MM.1S (cell line): ENCODE data around the gene INPP4B.

Source experiments
- DNase-seq: peaks from one replicate; pipeline ENCODE4 v3.0.0-alpha.2; 2015
- H2AFZ ChIP-seq: fragments of 300-600 bp; sonication (generic); 2 replicates; pipeline ENCODE4 v1.6.0; 2016; ENCODE audit warnings: antibody characterized with exemption, low read length
- H3F3A ChIP-seq: fragments of 300-600 bp; sonication (generic); 2 replicates; pipeline ENCODE4 v1.6.1; 2016; ENCODE audit warnings: mild to moderate bottlenecking, antibody characterized with exemption, low read length, moderate library complexity, mixed read lengths; ENCODE audit not compliant: insufficient read depth
- H3K27ac ChIP-seq: fragments of 300-600 bp; sonication (generic); 2 replicates; pipeline ENCODE4 v1.5.1; 2016; ENCODE audit warnings: mild to moderate bottlenecking, low read length
- H3K27me3 ChIP-seq: fragments of 300-600 bp; sonication (generic); replicated peaks from 2 replicates; pipeline ENCODE4 v1.6.0; 2016; ENCODE audit warnings: low read length; ENCODE audit not compliant: insufficient read depth
- H3K36me3 ChIP-seq: fragments of 300-600 bp; sonication (generic); replicated peaks from 2 replicates; pipeline ENCODE4 v1.6.1; 2016; ENCODE audit warnings: mild to moderate bottlenecking, low read length, mixed read lengths; ENCODE audit not compliant: insufficient read depth
- H3K4me1 ChIP-seq: fragments of 300-600 bp; sonication (generic); 2 replicates; pipeline ENCODE4 v1.6.1; 2016; ENCODE audit warnings: low read length, mixed read lengths
- H3K4me2 ChIP-seq: fragments of 300-600 bp; sonication (generic); 2 replicates; pipeline ENCODE4 v1.6.0; 2016; ENCODE audit warnings: low read depth, low read length
- H3K4me3 ChIP-seq: fragments of 300-600 bp; sonication (generic); 2 replicates; pipeline ENCODE4 v1.5.1; 2016; ENCODE audit warnings: low read length, mixed read lengths
- H3K79me2 ChIP-seq: fragments of 300-600 bp; sonication (generic); 2 replicates; pipeline ENCODE4 v1.6.1; 2016; ENCODE audit warnings: mixed run types, low read length, mixed read lengths
- H3K9ac ChIP-seq: fragments of 300-600 bp; sonication (generic); 2 replicates; pipeline ENCODE4 v1.6.1; 2016; ENCODE audit warnings: low read length, mixed read lengths
- H3K9me2 ChIP-seq: fragments of 300-600 bp; sonication (generic); replicated peaks from 2 replicates; pipeline ENCODE4 v1.6.1; 2016; ENCODE audit warnings: mild to moderate bottlenecking, low read length, mixed read lengths; ENCODE audit not compliant: insufficient read depth
- H3K9me3 ChIP-seq: fragments of 300-600 bp; sonication (generic); replicated peaks from 2 replicates; pipeline ENCODE4 v1.6.1; 2016; ENCODE audit warnings: mild to moderate bottlenecking, low read length, mixed read lengths; ENCODE audit not compliant: insufficient read depth
- H4K20me1 ChIP-seq: fragments of 300-600 bp; sonication (generic); 2 replicates; pipeline ENCODE4 v1.6.1; 2016; ENCODE audit warnings: mild to moderate bottlenecking, low read length, moderate library complexity, mixed read lengths; ENCODE audit not compliant: insufficient read depth
- CTCF ChIP-seq: fragments of 300-600 bp; sonication (generic); IDR thresholded peaks from 2 replicates; pipeline ENCODE4 v1.5.1; 2016; ENCODE audit warnings: antibody characterized with exemption, low read length, mixed read lengths
- EZH2 ChIP-seq: fragments of 300-600 bp; sonication (generic); optimal IDR thresholded peaks from 2 replicates; pipeline ENCODE3; 2017; ENCODE audit warnings: low read depth, mild to moderate bottlenecking, antibody characterized with exemption, low read length, mixed read lengths
- EZH2phosphoT487 ChIP-seq: fragments of 300-600 bp; sonication (generic); IDR thresholded peaks from 2 replicates; pipeline ENCODE4 v1.6.1; 2018; ENCODE audit warnings: antibody characterized with exemption, low read length

INPP4B gene

GRCh38 chr4:142156256-142156655 is 689.8 kb downstream of the INPP4B start:
- H2AFZ ChIP-seq, result no peak overlapping the region
- TF ChIP-seq CTCF, result no peak
- no peak for TF ChIP-seq EZH2
- no peak for TF ChIP-seq EZH2phosphoT487
- H3K79me2 ChIP-seq, result no peaks in the 10 kb centered on the region
- no peak overlapping the region for H3K9ac ChIP-seq
- H3K4me1 ChIP-seq, result no peaks in the 10 kb centered on the region
- H3K9me2 ChIP-seq, result no peaks in the 10 kb centered on the region
- H3K36me3 ChIP-seq, result no peaks in the 10 kb centered on the region
- no peaks in the 10 kb centered on the region for H3K27me3 ChIP-seq
- no peak overlapping the region for H3K4me3 ChIP-seq
- H3F3A ChIP-seq, result no peaks in the 10 kb centered on the region
- DNase-seq, result no peak
- H3K9me3 ChIP-seq, result no peaks in the 10 kb centered on the region
- no peaks in the 10 kb centered on the region for H4K20me1 ChIP-seq
- H3K4me2 ChIP-seq, result no peak overlapping the region
- no peak overlapping the region for H3K27ac ChIP-seq

GRCh38 chr4:142155347-142155746 is 690.8 kb downstream of the INPP4B start:
- TF ChIP-seq EZH2phosphoT487 (no peak), EZH2 (no peak), CTCF (no peak)
- Histone ChIP-seq H3K4me1 (no peaks in the 10 kb centered on the region), H3K4me3 (no peak overlapping the region), H3K9me2 (no peaks in the 10 kb centered on the region), H3K36me3 (no peaks in the 10 kb centered on the region), H3K9ac (no peak overlapping the region), H3K4me2 (no peak overlapping the region), H2AFZ (no peak overlapping the region), H3K27ac (no peak overlapping the region), H3F3A (no peaks in the 10 kb centered on the region), H4K20me1 (no peaks in the 10 kb centered on the region), H3K9me3 (no peaks in the 10 kb centered on the region), H3K27me3 (no peaks in the 10 kb centered on the region), H3K79me2 (no peaks in the 10 kb centered on the region)
- DNase-seq, result no peak

GRCh38 chr4:142150483-142150882 is 695.6 kb downstream of the INPP4B start:
- DNase-seq, result no peak
- H3K9me2 ChIP-seq, result no peaks in the 10 kb centered on the region
- no peaks in the 10 kb centered on the region for H3K27me3 ChIP-seq

More at GRCh38 chr4:142150483-142150882, 695.6 kb downstream of the INPP4B start:
- no peak overlapping the region for H3K4me3 ChIP-seq
- H3K27ac ChIP-seq, result no peak overlapping the region
- H3K36me3 ChIP-seq, result no peaks in the 10 kb centered on the region
- H3K9ac ChIP-seq, result no peak overlapping the region
- H3K4me2 ChIP-seq, result no peak overlapping the region
- H3K9me3 ChIP-seq, result no peaks in the 10 kb centered on the region
- no peaks in the 10 kb centered on the region for H3F3A ChIP-seq
- H3K4me1 ChIP-seq, result no peaks in the 10 kb centered on the region
- H4K20me1 ChIP-seq, result no peaks in the 10 kb centered on the region
- H2AFZ ChIP-seq, result no peak overlapping the region
- no peak for TF ChIP-seq CTCF
- no peak for TF ChIP-seq EZH2
- no peak for TF ChIP-seq EZH2phosphoT487
- H3K79me2 ChIP-seq, result no peaks in the 10 kb centered on the region
